ENCODE data around the gene AHDC1. TPM values are rescaled to one million over a fixed set of nuclear protein-coding genes. Genes with fewer than 3 reads are reported as not detected.
A peak's percentile ranks its signal among the peaks of the same experiment; 100 is the strongest.

The AHDC1 gene
- polyA plus RNA-seq, 2 of the 4 experiments (the other 2 are of a cell fraction): 1.3 to 11.5 TPM

DNA sequence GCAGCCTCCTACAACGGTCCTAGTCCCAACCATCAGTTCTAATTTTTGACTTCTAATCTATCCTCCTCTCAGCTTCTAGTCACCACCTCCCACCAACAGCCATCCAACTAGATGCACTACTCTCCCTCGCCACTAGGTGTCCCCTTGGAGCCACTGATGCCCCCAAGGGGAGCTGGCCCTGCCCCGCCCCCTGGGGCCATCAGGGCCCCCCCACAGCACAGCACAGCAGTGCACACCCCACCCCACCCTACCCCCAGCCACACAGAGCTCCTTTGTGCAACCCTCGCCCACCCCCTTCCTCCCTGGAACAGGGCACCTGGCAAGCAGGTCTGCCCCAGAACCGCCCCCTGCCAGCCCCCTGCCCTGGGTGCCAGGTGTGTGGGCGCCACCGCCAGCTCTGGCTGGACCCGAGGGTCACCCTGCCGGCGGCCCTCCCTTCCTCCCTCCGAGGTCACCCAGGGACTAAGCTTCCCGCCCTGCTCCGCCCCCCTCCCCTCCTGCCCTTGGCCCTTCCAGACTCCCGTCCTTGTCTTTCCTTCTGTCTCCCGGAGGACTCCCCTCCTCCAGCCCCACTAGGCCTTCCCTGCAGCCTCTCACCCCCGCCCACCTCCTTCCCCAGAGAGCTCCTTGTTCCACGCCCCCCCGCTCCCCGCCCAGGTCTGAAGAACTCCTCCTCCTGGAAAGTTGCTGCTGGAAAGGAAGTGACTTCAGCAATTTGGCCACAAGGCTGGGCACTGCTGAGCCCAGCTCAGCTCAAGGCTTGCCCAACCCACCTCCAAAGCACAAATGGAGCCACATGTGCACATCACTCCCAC, 47.0 kb downstream of the AHDC1 start (continued):
- TF ChIP-seq, protein P1, sequence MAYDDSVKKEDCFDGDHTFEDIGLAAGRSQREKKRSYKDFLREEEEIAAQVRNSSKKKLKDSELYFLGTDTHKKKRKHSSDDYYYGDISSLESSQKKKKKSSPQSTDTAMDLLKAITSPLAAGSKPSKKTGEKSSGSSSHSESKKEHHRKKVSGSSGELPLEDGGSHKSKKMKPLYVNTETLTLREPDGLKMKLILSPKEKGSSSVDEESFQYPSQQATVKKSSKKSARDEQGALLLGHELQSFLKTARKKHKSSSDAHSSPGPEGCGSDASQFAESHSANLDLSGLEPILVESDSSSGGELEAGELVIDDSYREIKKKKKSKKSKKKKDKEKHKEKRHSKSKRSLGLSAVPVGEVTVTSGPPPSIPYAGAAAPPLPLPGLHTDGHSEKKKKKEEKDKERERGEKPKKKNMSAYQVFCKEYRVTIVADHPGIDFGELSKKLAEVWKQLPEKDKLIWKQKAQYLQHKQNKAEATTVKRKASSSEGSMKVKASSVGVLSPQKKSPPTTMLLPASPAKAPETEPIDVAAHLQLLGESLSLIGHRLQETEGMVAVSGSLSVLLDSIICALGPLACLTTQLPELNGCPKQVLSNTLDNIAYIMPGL (CRISPR knock-in tag; IDR thresholded peaks at IDR 0.05; ENCODE audit: borderline replicate concordance): no peak
- TF ChIP-seq KDM5A (IDR thresholded peaks at IDR 0.05) (no peak), PBX3 (IDR thresholded peaks at IDR 0.05) (no peak), HES2 (IDR thresholded peaks at IDR 0.05) (no peak), MAFK (IDR thresholded peaks at IDR 0.05; ENCODE audit: partially characterized antibody) (peak; percentile 14), KDM1A (IDR thresholded peaks at IDR 0.05; ENCODE audit: low read depth) (no peak), RARB (CRISPR knock-in tag; IDR thresholded peaks at IDR 0.05) (no peak)
- TF ChIP-seq, protein P2, sequence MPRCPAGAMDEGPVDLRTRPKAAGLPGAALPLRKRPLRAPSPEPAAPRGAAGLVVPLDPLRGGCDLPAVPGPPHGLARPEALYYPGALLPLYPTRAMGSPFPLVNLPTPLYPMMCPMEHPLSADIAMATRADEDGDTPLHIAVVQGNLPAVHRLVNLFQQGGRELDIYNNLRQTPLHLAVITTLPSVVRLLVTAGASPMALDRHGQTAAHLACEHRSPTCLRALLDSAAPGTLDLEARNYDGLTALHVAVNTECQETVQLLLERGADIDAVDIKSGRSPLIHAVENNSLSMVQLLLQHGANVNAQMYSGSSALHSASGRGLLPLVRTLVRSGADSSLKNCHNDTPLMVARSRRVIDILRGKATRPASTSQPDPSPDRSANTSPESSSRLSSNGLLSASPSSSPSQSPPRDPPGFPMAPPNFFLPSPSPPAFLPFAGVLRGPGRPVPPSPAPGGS (IDR thresholded peaks at IDR 0.05): no peak

DNA sequence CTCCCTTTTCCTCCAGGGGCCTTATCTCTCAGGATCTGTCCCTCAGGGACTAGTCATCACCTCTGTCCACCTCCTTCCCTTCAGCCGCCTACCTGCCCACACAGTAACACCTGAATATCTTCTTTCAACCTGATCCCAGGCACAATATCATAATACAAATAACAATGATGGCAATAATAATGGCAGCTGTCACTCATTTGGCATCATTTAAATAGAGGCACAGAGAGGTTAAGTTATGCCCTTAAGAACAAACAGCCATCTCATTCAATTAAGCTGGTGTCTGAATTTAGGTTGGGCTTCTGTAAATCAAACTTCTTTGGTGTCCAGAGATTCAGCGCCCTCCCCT, 47.5 kb downstream of the AHDC1 start:
- TF ChIP-seq MAFK (IDR thresholded peaks at IDR 0.05; ENCODE audit: partially characterized antibody) (no peak), ZFP36 (IDR thresholded peaks at IDR 0.05; ENCODE audit: borderline replicate concordance, partially characterized antibody) (peak; percentile 55)
- Histone ChIP-seq H3K4me2 (peak overlapping the region; percentile 81), H3K9me3 (no peaks in the 10 kb centered on the region), H3K4me1 (peaks cover 51% of the 10 kb centered on the region), H3K27ac (peak overlapping the region; percentile 89 to 94), H3K4me3 (no peak overlapping the region)
- CTCF ChIA-PET: interaction anchor here (0.6 to 6.4 kb wide), 53 partner anchors 11 to 347 kb away, joined by 3 to 125 read pairs (median 4); partner anchors contain the start of genes AHDC1 and WASF2
- POLR2A ChIA-PET: interaction anchor here (0.9 to 2.1 kb wide), 6 partner anchors 12 to 66 kb away, joined by 3 to 13 read pairs (median 6); partner anchors contain the start of gene AHDC1
- ATAC-seq: no peak
- FAIRE-seq: no peak
- 48% methylated on average over 2 of the region's 2 CpGs for WGBS (ENCODE audit: missing lambda C conversion rate)
- DNase-seq (ENCODE audit: low read depth in 1 of 2, low spot score in 1 of 2): no peak

DNA sequence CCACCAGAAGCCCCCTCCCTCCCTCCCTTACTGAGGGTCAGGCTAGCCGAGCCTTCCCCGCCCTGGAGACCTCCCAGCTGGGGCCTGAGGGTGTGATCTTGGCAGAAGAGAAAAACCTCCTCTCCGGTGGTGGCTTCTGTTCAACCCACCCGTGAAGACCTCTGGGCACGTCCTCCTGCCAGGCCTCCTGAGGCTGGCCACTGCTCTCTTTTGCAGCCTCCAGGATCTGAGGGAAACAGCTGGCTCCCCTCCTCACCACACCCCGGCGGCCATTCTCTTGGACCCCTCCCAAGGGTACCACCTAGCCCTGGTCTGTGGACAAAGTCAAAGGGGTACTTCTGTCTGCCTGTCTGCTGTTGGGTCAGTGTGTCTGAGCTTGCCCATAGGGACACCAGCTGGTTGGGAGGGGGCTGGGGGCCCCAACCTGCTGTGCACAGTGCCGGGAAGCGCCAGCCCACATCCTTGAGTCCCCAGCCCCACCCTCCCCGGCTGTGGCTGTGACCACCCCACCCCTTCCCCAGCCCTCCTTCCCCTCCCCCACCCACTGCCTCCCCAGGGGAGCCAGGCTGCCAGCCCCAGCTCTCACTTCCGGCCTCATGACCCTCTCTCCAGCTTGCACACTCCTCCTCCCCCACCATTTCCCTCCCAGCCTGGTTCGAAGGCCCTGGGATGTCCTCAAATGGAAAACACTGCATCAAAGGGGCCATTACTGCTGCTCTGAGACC, 48.1 kb downstream of the AHDC1 start:
- peak overlapping the region; percentile 81 for H3K4me2 ChIP-seq
- peaks cover 45% of the 10 kb centered on the region for H3K4me1 ChIP-seq
- 60% methylated on average over 8 of the region's 12 CpGs for WGBS (ENCODE audit: missing lambda C conversion rate)
- TF ChIP-seq POLR2A (IDR thresholded peaks at IDR 0.05; ENCODE audit: low read length): no peak
- ChIA-PET CTCF (interaction anchor here (0.6 to 6.4 kb wide), 53 partner anchors 11 to 480 kb away, joined by 3 to 125 read pairs (median 4); partner anchors contain the start of genes AHDC1 and WASF2), POLR2A (interaction anchor here (0.9 to 2.1 kb wide), 4 partner anchors 20 to 65 kb away, joined by 3 to 13 read pairs (median 8); partner anchors contain the start of gene AHDC1)
- ATAC-seq (no peak), FAIRE-seq (no peak), DNase-seq (ENCODE audit: low read depth in 1 of 2, low spot score in 1 of 2) (no peak)
- H3K9me3 ChIP-seq: no peaks in the 10 kb centered on the region
- peak overlapping the region; percentile 89 to 94 for H3K27ac ChIP-seq
- H3K4me3 ChIP-seq: no peak overlapping the region

Data from A549 (cell line).